ENCODE results near the gene RASGEF1C.

The RASGEF1C gene

GRCh38 chr5:180104168-180104530 is 104.9 kb downstream of the RASGEF1C start:
- Histone ChIP-seq H3K4me3 (ENCODE audit: low read depth, low read length) (no peak overlapping the region), H3K27ac (no peak overlapping the region), H3K36me3 (replicated peaks) (no peaks in the 10 kb centered on the region), H3K27me3 (replicated peaks) (no peaks in the 10 kb centered on the region)
- in situ Hi-C loops (cut with HindIII; ENCODE audit: low pct_ligation_motif_present, low sequenced_read_pairs) = no loop called here
- no peak for DNase-seq
- no peak for TF ChIP-seq CTCF (IDR thresholded peaks at IDR 0.05; ENCODE audit: low read depth, low read length, missing control alignments)

GRCh38 chr5:180103487-180104167 is 105.4 kb downstream of the RASGEF1C start:
- H3K27me3 ChIP-seq (replicated peaks) = no peaks in the 10 kb centered on the region
- no peak for TF ChIP-seq CTCF (IDR thresholded peaks at IDR 0.05; ENCODE audit: low read depth, low read length, missing control alignments)
- H3K4me3 ChIP-seq (ENCODE audit: low read depth, low read length) = no peak overlapping the region
- no peak overlapping the region for H3K27ac ChIP-seq
- in situ Hi-C loops (cut with HindIII; ENCODE audit: low pct_ligation_motif_present, low sequenced_read_pairs) = no loop called here
- DNase-seq = no peak
- no peaks in the 10 kb centered on the region for H3K36me3 ChIP-seq (replicated peaks)

GRCh38 chr5:180102636-180103035 is 106.4 kb downstream of the RASGEF1C start:
- in situ Hi-C loops (cut with HindIII; ENCODE audit: low pct_ligation_motif_present, low sequenced_read_pairs) = no loop called here
- DNase-seq = no peak
- Histone ChIP-seq H3K27ac (no peak overlapping the region), H3K27me3 (replicated peaks) (no peaks in the 10 kb centered on the region), H3K36me3 (replicated peaks) (no peaks in the 10 kb centered on the region), H3K4me3 (ENCODE audit: low read depth, low read length) (no peak overlapping the region)
- TF ChIP-seq CTCF (IDR thresholded peaks at IDR 0.05; ENCODE audit: low read depth, low read length, missing control alignments) = no peak

- Histone ChIP-seq H3K27me3 (replicated peaks) (no peaks in the 10 kb centered on the region), H3K4me3 (ENCODE audit: low read depth, low read length) (no peak overlapping the region), H3K27ac (no peak overlapping the region), H3K36me3 (replicated peaks) (no peaks in the 10 kb centered on the region)
- in situ Hi-C loops (cut with HindIII; ENCODE audit: low pct_ligation_motif_present, low sequenced_read_pairs) = no loop called here
- TF ChIP-seq CTCF (IDR thresholded peaks at IDR 0.05; ENCODE audit: low read depth, low read length, missing control alignments) = no peak
- no peak for DNase-seq
Measured at GRCh38 chr5:180101451-180102105, 107.4 kb downstream of the RASGEF1C start.

GRCh38 chr5:180100621-180101450 is 108.2 kb downstream of the RASGEF1C start:
- Histone ChIP-seq H3K4me3 (ENCODE audit: low read depth, low read length) (no peak overlapping the region), H3K27ac (no peak overlapping the region), H3K27me3 (replicated peaks) (no peaks in the 10 kb centered on the region), H3K36me3 (replicated peaks) (no peaks in the 10 kb centered on the region)
- no peak for TF ChIP-seq CTCF (IDR thresholded peaks at IDR 0.05; ENCODE audit: low read depth, low read length, missing control alignments)
- in situ Hi-C loops (cut with HindIII; ENCODE audit: low pct_ligation_motif_present, low sequenced_read_pairs) = no loop called here
- no peak for DNase-seq

Data from brain microvascular endothelial cell (primary cell).